Choroid plexus epithelial cell (primary cell): ENCODE data around the gene HMG20A.

ENCODE experiments used
- DNase-seq: peaks from one replicate; pipeline ENCODE4 v3.0.0-alpha.2; 2010; ENCODE audit warnings: low read depth
- H3K4me3 ChIP-seq: 2 replicates; pipeline ENCODE4 v1.5.1; 2011; ENCODE audit warnings: low read depth, mild to moderate bottlenecking, control low read depth, low read length, moderate library complexity
- TF ChIP-seq, protein P1 (sequence below): conservative IDR thresholded peaks from 2 replicates; pipeline ENCODE4 v1.5.1; 2011; ENCODE audit warnings: low read depth, mild to moderate bottlenecking, control low read depth, inconsistent platforms, low read length, moderate library complexity

Gene HMG20A

DNA sequence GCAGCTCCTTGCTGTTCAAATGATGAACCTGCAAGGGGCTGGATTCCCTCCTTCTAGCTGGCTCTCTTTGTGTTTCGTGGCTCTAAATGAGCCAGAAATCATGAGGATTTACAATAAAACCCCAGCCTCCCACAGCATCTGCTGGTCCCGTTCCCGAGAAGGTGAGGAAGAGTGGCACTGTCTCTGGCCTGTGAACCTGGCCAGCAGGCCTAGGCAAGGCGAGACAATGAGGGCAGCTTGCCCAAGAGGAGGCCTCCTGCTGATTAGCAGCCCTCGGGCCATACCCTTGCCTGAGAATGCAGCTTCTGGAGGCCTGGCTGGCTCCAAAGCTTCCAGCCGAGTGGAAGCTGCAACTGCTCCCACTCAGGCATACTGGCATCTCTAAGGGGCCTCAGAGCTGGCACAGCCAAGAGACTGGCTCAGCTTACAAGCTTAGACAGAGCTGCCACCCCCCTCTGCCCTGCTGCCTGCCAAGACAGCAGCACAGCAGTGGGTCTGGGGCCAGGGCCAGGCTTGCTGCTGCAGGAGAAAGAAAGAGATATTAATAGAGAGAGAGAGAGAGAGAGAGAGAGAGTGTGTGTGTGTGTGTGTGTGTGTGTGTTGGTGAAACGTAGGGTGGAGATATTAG lies 76.5 kb downstream of the HMG20A start:
- TF ChIP-seq, protein P1, sequence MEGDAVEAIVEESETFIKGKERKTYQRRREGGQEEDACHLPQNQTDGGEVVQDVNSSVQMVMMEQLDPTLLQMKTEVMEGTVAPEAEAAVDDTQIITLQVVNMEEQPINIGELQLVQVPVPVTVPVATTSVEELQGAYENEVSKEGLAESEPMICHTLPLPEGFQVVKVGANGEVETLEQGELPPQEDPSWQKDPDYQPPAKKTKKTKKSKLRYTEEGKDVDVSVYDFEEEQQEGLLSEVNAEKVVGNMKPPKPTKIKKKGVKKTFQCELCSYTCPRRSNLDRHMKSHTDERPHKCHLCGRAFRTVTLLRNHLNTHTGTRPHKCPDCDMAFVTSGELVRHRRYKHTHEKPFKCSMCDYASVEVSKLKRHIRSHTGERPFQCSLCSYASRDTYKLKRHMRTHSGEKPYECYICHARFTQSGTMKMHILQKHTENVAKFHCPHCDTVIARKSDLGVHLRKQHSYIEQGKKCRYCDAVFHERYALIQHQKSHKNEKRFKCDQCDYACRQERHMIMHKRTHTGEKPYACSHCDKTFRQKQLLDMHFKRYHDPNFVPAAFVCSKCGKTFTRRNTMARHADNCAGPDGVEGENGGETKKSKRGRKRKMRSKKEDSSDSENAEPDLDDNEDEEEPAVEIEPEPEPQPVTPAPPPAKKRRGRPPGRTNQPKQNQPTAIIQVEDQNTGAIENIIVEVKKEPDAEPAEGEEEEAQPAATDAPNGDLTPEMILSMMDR = no peak
- H3K4me3 ChIP-seq = peak overlapping the region; percentile 24
- DNase-seq = peak; percentile 68

DNA sequence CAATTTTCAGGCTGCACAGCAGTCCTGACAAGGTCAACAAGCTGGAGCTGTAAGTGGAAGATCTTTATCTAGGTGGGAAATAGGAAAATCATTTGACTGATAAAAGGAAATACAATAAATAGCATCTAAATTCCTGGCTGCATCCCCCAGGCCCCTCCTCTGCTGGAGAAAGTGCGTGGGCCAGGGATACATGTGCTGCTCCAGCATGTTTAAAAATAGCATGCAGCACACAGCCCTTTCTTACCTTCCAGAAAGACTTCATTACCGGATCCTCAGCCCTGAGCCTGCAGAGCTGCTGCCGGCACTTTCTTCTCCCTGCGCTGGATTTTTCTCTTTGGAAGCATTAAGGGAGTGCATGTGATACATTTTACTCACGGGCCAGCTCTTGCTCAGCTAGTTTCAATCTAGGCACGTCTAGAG lies 77.3 kb downstream of the HMG20A start:
- DNase-seq = peak; percentile 57
- H3K4me3 ChIP-seq = no peak overlapping the region
- TF ChIP-seq, protein P1 = no peak

DNA sequence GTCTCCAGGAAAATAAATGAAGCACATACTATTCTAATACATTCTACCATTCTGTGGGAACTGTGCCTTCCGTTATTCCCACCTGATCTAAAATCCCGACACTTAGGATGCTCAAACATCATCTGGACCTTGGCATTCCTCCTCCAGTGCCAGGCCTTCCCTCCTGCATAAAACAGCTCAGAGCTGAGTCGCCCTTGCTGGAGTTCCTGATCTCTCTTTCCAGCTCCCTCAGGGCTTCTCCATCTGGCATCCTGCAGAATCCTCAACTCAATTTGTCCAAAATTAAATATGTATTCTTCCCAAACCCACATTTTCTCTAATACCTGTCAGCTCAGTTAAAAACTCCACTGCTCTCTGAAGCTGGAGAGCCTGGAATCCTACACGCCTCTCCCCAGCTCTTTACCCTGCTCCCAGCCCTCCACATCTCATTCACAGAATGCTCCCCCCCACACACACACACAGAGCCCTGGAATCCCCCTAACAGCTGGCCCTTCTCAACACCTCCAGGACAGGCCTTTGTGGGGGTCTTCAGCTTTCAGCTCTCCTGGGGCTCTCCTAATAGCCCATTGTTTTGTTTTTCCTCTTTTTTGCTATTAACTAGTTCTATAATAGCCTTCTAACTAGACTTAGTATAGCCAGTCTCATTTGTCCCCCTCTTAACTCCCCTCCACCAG lies 78.5 kb downstream of the HMG20A start:
- TF ChIP-seq, protein P1 = no peak
- no peak overlapping the region for H3K4me3 ChIP-seq
- DNase-seq = no peak

DNA sequence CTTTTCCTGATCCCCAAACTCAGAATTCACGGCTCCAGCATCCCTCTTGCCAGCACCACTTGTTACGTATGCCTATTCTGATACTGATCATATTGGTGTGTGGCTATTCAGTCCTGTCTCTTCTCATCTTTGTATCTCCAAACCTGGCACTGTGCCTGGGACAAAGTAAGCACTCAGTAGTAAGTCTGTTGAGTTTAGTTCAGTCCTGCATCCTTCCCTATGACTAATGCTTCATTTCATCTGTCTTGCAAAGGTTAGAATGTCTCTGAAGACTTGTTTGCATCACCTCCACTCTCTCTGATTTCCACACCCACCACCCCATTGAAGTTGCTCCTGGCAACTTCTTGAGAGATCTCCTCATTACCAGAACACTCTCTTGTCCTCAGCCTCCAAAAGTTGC lies 80.3 kb downstream of the HMG20A start:
- TF ChIP-seq, protein P1 = no peak
- H3K4me3 ChIP-seq = no peak overlapping the region
- peak; percentile 91 for DNase-seq

DNA sequence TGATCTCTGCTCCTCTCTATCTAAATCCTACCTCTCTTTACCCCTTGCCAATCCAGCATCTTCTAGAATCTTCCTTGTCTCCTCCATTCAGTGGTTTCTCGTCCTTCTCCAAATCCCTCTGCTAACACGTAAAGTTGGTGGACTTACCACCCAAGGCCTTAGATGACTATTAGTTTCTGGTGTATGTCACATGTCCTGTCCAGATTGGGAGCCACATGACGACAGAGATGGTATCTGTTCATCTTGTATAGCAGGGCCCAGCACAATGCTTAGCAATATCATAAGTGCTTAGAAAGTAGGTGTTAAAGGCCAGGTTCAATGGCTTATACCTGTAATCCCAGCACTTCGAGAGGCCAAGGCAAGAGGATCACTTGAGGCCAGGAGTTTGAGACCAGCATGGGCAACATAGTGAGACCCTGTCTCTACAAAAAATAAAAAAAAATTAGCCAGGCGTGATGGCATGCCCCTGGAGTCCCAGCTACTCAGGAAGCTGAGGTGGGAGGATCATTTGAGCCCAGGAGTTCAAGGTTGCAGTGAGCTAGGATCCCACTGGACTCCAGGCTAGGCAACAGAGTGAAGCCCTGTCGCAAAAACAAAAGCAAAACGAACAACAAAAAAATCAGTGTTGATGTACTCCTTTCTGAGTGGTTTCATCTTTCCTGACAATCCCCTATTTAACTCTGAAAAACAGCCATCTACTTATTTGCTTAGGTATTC lies 81.8 kb downstream of the HMG20A start:
- TF ChIP-seq, protein P1 = no peak
- no peak for DNase-seq
- H3K4me3 ChIP-seq = no peak overlapping the region

DNA sequence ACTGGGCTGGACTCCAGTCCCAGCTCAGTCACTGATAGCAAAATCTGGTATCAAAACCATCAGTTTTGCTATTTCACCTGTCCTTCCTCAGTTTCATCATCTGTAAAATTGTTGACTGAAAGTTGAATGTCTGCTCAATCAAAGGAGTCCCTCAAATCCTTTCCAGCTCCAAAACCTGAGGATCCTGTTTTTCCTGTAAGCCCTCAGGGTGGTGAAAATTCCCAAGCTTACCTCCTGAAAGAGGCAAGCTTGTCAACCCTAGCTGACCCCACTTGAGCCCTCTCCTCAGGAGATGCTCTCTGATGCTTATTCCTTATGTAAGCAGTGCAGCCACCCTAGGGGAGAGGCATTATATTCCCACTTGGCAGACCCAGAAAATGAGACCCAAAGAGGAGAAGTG lies 82.6 kb downstream of the HMG20A start:
- TF ChIP-seq, protein P1 = no peak
- H3K4me3 ChIP-seq = no peak overlapping the region
- no peak for DNase-seq
